Heart left ventricle (tissue), 13 donors: ENCODE results near the gene MACIR.

ENCODE experiments used
- CTCF ChIP-seq, 12 donors: fragments of 200-600 bp; sonication (generic) in 4 of 12; IDR thresholded peaks; one replicate each; pipeline versions ENCODE4 v1.5.0 to v1.8.0; 2018 to 2022; ENCODE audit warnings: antibody characterized with exemption in 12 of 12, mild to moderate bottlenecking in 5 of 12
- POLR2A ChIP-seq, 2 donors: fragments of 450-650 bp; IDR thresholded peaks; one replicate each; pipeline ENCODE4 v1.6.1; 2017; ENCODE audit warnings: antibody characterized with exemption in 2 of 2, mild to moderate bottlenecking in 2 of 2, moderate library complexity in 2 of 2
- donor health status: ischemic (EF 13 %, LVEDD 7.1; RV severe dilation, severe dysfunction).
- donor health status: DM: no; HTN: yes; CAD: no.
- donor health status: DM: no; HTN: no; CAD: no.
- donor health status: ischemic (EF 25% LVEDD 6.9; RV normal size, moderate dysfunction).
- donor health status: ischemic (EF 25% LVEDD 5.7; RV mildly dilated, moderate dysfunction).
- donor health status: ischemic (EF 35%, LVEDD 5.7; RV mildly dilated, moderate dysfunction).
- donor health status: nonischemic (EF 11% LVEDD 7.7; RV severe dilation, severe dysfunction).
- donor health status: DM: yes; HTN: yes; CAD: no.
- donor health status: PGD.
- donor health status: ischemic (EF 29% LVEDD 5.4; RV normal size, mild dysfunction).
- donor health status: nonischemic (EF 23%, LVEDD 6.1; RV moderate dilation, normal function).

GRCh38 chr5:103289024-103289423 lies 30.5 kb downstream of the MACIR start:
- TF ChIP-seq POLR2A (IDR thresholded peaks at IDR 0.05) (no peak), CTCF (IDR thresholded peaks at IDR 0.05) (no peak)
